Purkinje cell (primary cell): Measurements from ENCODE around the gene TRAF2. TPM values are rescaled to one million over a fixed set of nuclear protein-coding genes. Genes with fewer than 3 reads are reported as not detected.

ENCODE experiments used
- polyA plus RNA-seq: library from polyadenylated mRNA; unstranded; fragments of >200 nt; fragmentation: Nextera tagmentation; gene quantifications from 2 replicates; pipeline ENCODE4 v1.2.1, GENCODE V29; 2014

The TRAF2 gene
- polyA plus RNA-seq: 1.1 and 1.4 TPM in 2 replicates

GRCh38 chr9:136885950-136886578 is at the start of gene TRAF2:
TSS of gene TRAF2 (plus strand) at chr9:136886516. CDS start at chr9:136898741, 12,225 bp downstream.

GRCh38 chr9:136842380-136842948 is 43.9 kb upstream of the TRAF2 start, which contains the start of gene AJM1:
TSS of gene AJM1 (plus strand) at chr9:136842478. CDS start at chr9:136844415, 1,937 bp downstream.

GRCh38 chr9:136849038-136849959 is 37.0 kb upstream of the TRAF2 start, which contains the start of gene PHPT1:
TSS of gene PHPT1 (plus strand) at chr9:136849409. CDS start at chr9:136849431, 22 bp downstream.

GRCh38 chr9:136851941-136852663 is 34.2 kb upstream of the TRAF2 start, which contains the start of gene MAMDC4:
TSS of gene MAMDC4 (plus strand) at chr9:136852346. CDS start at chr9:136852417, 71 bp downstream.

GRCh38 chr9:136944519-136945332 is 58.4 kb downstream of the TRAF2 start, which contains the start of the genes C8G and FBXW5:
TSS of gene C8G (plus strand) at chr9:136945243. CDS start at chr9:136945321, 78 bp downstream.
TSS of gene FBXW5 (minus strand) at chr9:136944738. CDS start at chr9:136944083, 655 bp downstream.

GRCh38 chr9:136951541-136952320 is 65.4 kb downstream of the TRAF2 start, which contains the start of gene LCN12:
TSS of gene LCN12 (plus strand) at chr9:136952273. CDS start at chr9:136952328, 55 bp downstream.

Other genes with a start within 250 kb of the TRAF2 start
- gene EGFL7, start 223.6 kb upstream of the TRAF2 start, polyA plus RNA-seq: 6.2 TPM in 1 of 2 replicates, not detected in the other
- gene AGPAT2, start 199.1 kb upstream of the TRAF2 start, polyA plus RNA-seq: not detected in 2 replicates
- gene DIPK1B, start 173.9 kb upstream of the TRAF2 start, polyA plus RNA-seq: 9.0 and 15.5 TPM in 2 replicates
- gene LCN10, start 143.6 kb upstream of the TRAF2 start, polyA plus RNA-seq: not detected in 2 replicates
- gene LCN6, start 138.0 kb upstream of the TRAF2 start, polyA plus RNA-seq: not detected in 2 replicates
- 1.1 TPM in 1 of 2 replicates, not detected in the other for gene LCN8, start 128.3 kb upstream of the TRAF2 start, polyA plus RNA-seq
- not detected in 2 replicates for gene LCN15, start 122.0 kb upstream of the TRAF2 start, polyA plus RNA-seq
- 91.0 and 93.8 TPM in 2 replicates for gene TMEM141, start 95.2 kb upstream of the TRAF2 start, polyA plus RNA-seq
- gene CCDC183, start 90.2 kb upstream of the TRAF2 start, polyA plus RNA-seq: not detected in 2 replicates
- gene RABL6, start 78.6 kb upstream of the TRAF2 start, polyA plus RNA-seq: 1.2 and 1.9 TPM in 2 replicates
- not detected in 2 replicates for gene AJM1, start 44.0 kb upstream of the TRAF2 start, polyA plus RNA-seq
- gene PHPT1, start 37.1 kb upstream of the TRAF2 start, polyA plus RNA-seq: 274 and 285 TPM in 2 replicates
- 0.12 and 0.14 TPM in 2 replicates for gene MAMDC4, start 34.2 kb upstream of the TRAF2 start, polyA plus RNA-seq
- 421 and 539 TPM in 2 replicates for gene EDF1, start 20.2 kb upstream of the TRAF2 start, polyA plus RNA-seq
- gene FBXW5, start 58.2 kb downstream of the TRAF2 start, polyA plus RNA-seq: 0.56 and 2.2 TPM in 2 replicates
- 0.90 TPM in 1 of 2 replicates, not detected in the other for gene C8G, start 58.7 kb downstream of the TRAF2 start, polyA plus RNA-seq
- not detected in 2 replicates for gene LCN12, start 65.8 kb downstream of the TRAF2 start, polyA plus RNA-seq
- gene PTGDS, start 91.0 kb downstream of the TRAF2 start, polyA plus RNA-seq: 67.9 and 135 TPM in 2 replicates
- not detected in 2 replicates for gene LCNL1, start 96.5 kb downstream of the TRAF2 start, polyA plus RNA-seq
- gene PAXX, start 105.9 kb downstream of the TRAF2 start, polyA plus RNA-seq: 4.7 TPM in 2 replicates
- gene CLIC3, start 110.1 kb downstream of the TRAF2 start, polyA plus RNA-seq: not detected in 2 replicates
- 0.60 and 0.74 TPM in 2 replicates for gene ABCA2, start 141.7 kb downstream of the TRAF2 start, polyA plus RNA-seq
- gene FUT7, start 145.6 kb downstream of the TRAF2 start, polyA plus RNA-seq: not detected in 2 replicates
- 10.3 and 19.0 TPM in 2 replicates for gene NPDC1, start 159.7 kb downstream of the TRAF2 start, polyA plus RNA-seq
- gene ENTPD2, start 167.5 kb downstream of the TRAF2 start, polyA plus RNA-seq: not detected in 2 replicates
- gene SAPCD2, start 184.0 kb downstream of the TRAF2 start, polyA plus RNA-seq: 0.24 TPM in 1 of 2 replicates, not detected in the other
- not detected in 2 replicates for gene UAP1L1, start 191.0 kb downstream of the TRAF2 start, polyA plus RNA-seq
- 5.7 and 15.4 TPM in 2 replicates for gene MAN1B1, start 200.5 kb downstream of the TRAF2 start, polyA plus RNA-seq
- 9.9 and 22.2 TPM in 2 replicates for gene DPP7, start 228.2 kb downstream of the TRAF2 start, polyA plus RNA-seq